Esophagus mucosa (tissue), 1 donor: ENCODE results near the gene CSPG4. TPM values are rescaled to one million over a fixed set of nuclear protein-coding genes. Genes with fewer than 3 reads are reported as not detected.

Source experiments
- total RNA-seq: library from RNA; stranded (reverse); gene quantifications from one replicate; pipeline ENCODE4 v1.2.4, GENCODE V29; 2023
- donor health status: DM: yes; HTN: yes; CAD: no.

CSPG4 gene
- total RNA-seq, 1 donor from 2014 or later, result 1.9 TPM

Other genes starting within 250 kb of the CSPG4 start
- gene PTPN9, start 133.5 kb downstream of the CSPG4 start, total RNA-seq, result 13.6 TPM
- gene SNUPN, start 87.1 kb downstream of the CSPG4 start, total RNA-seq, result 12.1 TPM
- 68.1 TPM for gene IMP3, start 72.6 kb downstream of the CSPG4 start, total RNA-seq
- gene SNX33, start 64.9 kb downstream of the CSPG4 start, total RNA-seq, result 24.7 TPM
- 20.9 TPM for gene UBE2Q2, start 130.6 kb upstream of the CSPG4 start, total RNA-seq
- gene FBXO22, start 191.0 kb upstream of the CSPG4 start, total RNA-seq, result 23.8 TPM